ENCODE measurements around the gene ATP2C1. TPM values are rescaled to one million over a fixed set of nuclear protein-coding genes. Genes with fewer than 3 reads are reported as not detected.

The ATP2C1 gene
- total and polyA plus RNA-seq, 9 of the 15 experiments (the other 6 are each of a cell fraction or from before 2014, with no cell fraction given) = 10.0 to 53.5 (median 27.9) TPM

DNA sequence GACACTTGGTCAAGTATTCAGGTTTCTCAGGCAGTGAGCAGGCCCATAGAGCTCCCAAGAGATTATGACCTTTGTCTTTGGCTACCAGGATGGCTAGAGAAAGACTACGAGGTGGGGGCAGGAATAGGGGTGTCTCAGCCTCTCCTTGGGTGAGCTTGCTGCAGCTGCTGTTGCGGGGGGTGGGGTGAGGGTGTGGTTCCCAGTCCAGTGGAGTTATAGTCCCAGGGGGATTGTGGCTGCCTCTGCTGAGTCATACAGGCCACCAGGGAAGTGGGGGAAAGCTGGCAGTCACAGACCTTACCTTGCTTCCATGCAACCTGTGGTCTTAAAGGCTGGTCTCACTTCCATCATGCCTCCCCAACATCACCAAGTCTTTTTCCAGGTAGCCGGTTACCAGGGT lies 31.7 kb downstream of the ATP2C1 start:
- FAIRE-seq = peak; percentile 89
- no TSS peak for BruUV-seq (replicated peaks)
- Histone ChIP-seq H3K9me1 (ENCODE audit: control insufficient read depth, insufficient read depth, low read length) (no peaks in the 10 kb centered on the region), H3K4me2 (ENCODE audit: insufficient read depth, low read length) (peak overlapping the region; percentile 68), H3K79me2 (ENCODE audit: control insufficient read depth, insufficient read depth, low read length) (peaks cover 94% of the 10 kb centered on the region), H3K9ac (ENCODE audit: insufficient read depth in 1 of 2, low read depth in 2 of 2, low read length in 2 of 2) (peak overlapping the region; percentile 53 to 64; a peak in 2 of 4 replicates), H3K27ac (ENCODE audit: extremely low read depth, low read depth, low read length) (peak overlapping the region; percentile 75), H4K20me1 (replicated peaks; ENCODE audit: control insufficient read depth, insufficient read depth, low read length) (no peaks in the 10 kb centered on the region), H3K36me3 (ENCODE audit: control insufficient read depth, insufficient read depth, low read length) (peaks cover 4% of the 10 kb centered on the region; the same call in 2 of the 3 replicates), H3K27me3 (ENCODE audit: control insufficient read depth in 2 of 2, insufficient read depth in 2 of 2, low read length in 2 of 2) (no peaks in the 10 kb centered on the region), H3K9me3 (replicated peaks; ENCODE audit: control insufficient read depth, insufficient read depth, low read depth, low read length) (peaks cover 3% of the 10 kb centered on the region; the same call in 1 of the 2 replicates), H3K4me3 (no peak overlapping the region), H3K4me1 (replicated peaks in 1 of 2; ENCODE audit: control insufficient read depth in 2 of 2, insufficient read depth in 2 of 2, low read length in 2 of 2) (peaks cover 10 to 19% of the 10 kb centered on the region in 2 experiments; a peak in 4 of 5 replicates), H2AFZ (ENCODE audit: low read depth, low read length) (0 out of 2 replicates have a peak overlapping the region, but pooled peaks have one; percentile 14)
- ChIA-PET CTCF (ENCODE audit: low intra/inter-chr PET ratio) (no interaction called here), POLR2A (interaction anchor here (0.5 to 1.7 kb wide), 3 partner anchors 10 to 167 kb away, joined by 3 to 4 read pairs (median 3); no protein-coding TSS in a partner anchor)
- intact Hi-C loops (cut with micrococcal nuclease) = no loop called here
- WGBS (ENCODE audit: insufficient coverage, low coverage, missing lambda C conversion rate) = 0% methylated on average over 2 of the region's 3 CpGs
- in situ Hi-C loops (cut with MboI) = no loop called here
- peak; percentile 89 for ATAC-seq
- peak; percentile 53 to 79 (median 63) for DNase-seq (ENCODE audit: extremely low read depth in 1 of 4, low spot score in 3 of 4)
- TF ChIP-seq NFE2 (IDR thresholded peaks at IDR 0.05; ENCODE audit: low read depth) (peak; percentile 91), MAFK (IDR thresholded peaks at IDR 0.05; ENCODE audit: low read length) (peak; percentile 34; the same call in 1 of the 2 replicates), FOXP1 (CRISPR knock-in tag; IDR thresholded peaks at IDR 0.05) (no peak), SMARCE1 (IDR thresholded peaks at IDR 0.05) (peak; percentile 61; the same call in 1 of the 2 replicates), DPF2 (IDR thresholded peaks at IDR 0.05) (peak; percentile 44), FOSL1 (tag; conservative IDR thresholded peaks at IDR 0.05) (0 out of 2 replicates have a peak, but pooled peaks have one; percentile 18), SMARCA4 (IDR thresholded peaks at IDR 0.05) (peak; percentile 43; the same call in 1 of the 2 replicates), MAFF (IDR thresholded peaks at IDR 0.05; ENCODE audit: low read length) (peak; percentile 28; the same call in 1 of the 2 replicates), EP300 (IDR thresholded peaks at IDR 0.05; ENCODE audit: low read length) (no peak), ZNF79 (CRISPR knock-in tag; IDR thresholded peaks at IDR 0.05; ENCODE audit: low read depth) (no peak), ATF7 (IDR thresholded peaks at IDR 0.05) (peak; percentile 24; the same call in 1 of the 2 replicates), NONO (IDR thresholded peaks at IDR 0.05; ENCODE audit: low read depth in 2 of 2, low read length in 1 of 2) (no peak), HNRNPL (IDR thresholded peaks at IDR 0.05; ENCODE audit: low read depth, low read length) (no peak), ARID1B (IDR thresholded peaks at IDR 0.05) (peak; percentile 34; the same call in 1 of the 2 replicates), YY1 (IDR thresholded peaks at IDR 0.05; ENCODE audit: borderline replicate concordance in 1 of 3, control insufficient read depth in 1 of 3, extremely low read depth in 1 of 3, insufficient read depth in 3 of 3, insufficient read length in 1 of 3, insufficient replicate concordance in 2 of 3, low read depth in 1 of 3, low read length in 2 of 3) (peak in 1 of 3 experiments; percentile 17), C11orf30 (IDR thresholded peaks at IDR 0.05; ENCODE audit: low read depth) (peak; percentile 66), RBM14 (IDR thresholded peaks at IDR 0.05; ENCODE audit: borderline replicate concordance, insufficient read depth, low read depth, low read length) (no peak), ARHGAP35 (IDR thresholded peaks at IDR 0.05; ENCODE audit: partially characterized antibody) (no peak), ZKSCAN1 (IDR thresholded peaks at IDR 0.05; ENCODE audit: low read depth, low read length) (0 out of 2 replicates have a peak, but pooled peaks have one; percentile 18), BMI1 (IDR thresholded peaks at IDR 0.05; ENCODE audit: low read length) (no peak), JUND (IDR thresholded peaks at IDR 0.05; ENCODE audit: borderline replicate concordance, low read depth, low read length) (peak; percentile 68), JUND (tag; IDR thresholded peaks at IDR 0.05; ENCODE audit: borderline replicate concordance, low read depth, low read length) (peak; percentile 62; the same call in 1 of the 3 replicates), ZNF316 (IDR thresholded peaks at IDR 0.05) (peak; percentile 55), COPS2 (conservative IDR thresholded peaks at IDR 0.05) (no peak)
- TF ChIP-seq, protein P1, sequence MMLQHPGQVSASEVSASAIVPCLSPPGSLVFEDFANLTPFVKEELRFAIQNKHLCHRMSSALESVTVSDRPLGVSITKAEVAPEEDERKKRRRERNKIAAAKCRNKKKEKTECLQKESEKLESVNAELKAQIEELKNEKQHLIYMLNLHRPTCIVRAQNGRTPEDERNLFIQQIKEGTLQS (IDR thresholded peaks at IDR 0.05) = peak; percentile 38; the same call in 1 of the 2 replicates
- TF ChIP-seq, protein P1 (CRISPR knock-in tag; conservative IDR thresholded peaks at IDR 0.05) = no peak
